RPMI8226 (cell line): ENCODE measurements around the gene RAD51.
"Not testable (repeated sequence)": the region's sequence is repeated elsewhere in the genome, so short reads cannot be mapped to it uniquely, and the experiment has no call there.

Experiments
- DNase-seq: peaks from one replicate; pipeline ENCODE4 v3.0.0-alpha.2; 2015

The RAD51 gene

GRCh38 chr15:40694688-40695468 lies at the start of gene RAD51:
Gene RAD51, plus strand, starts transcription at chr15:40695174. Its CDS starts 3,585 bp downstream, at chr15:40698759.
- peak; percentile 93 for DNase-seq

GRCh38 chr15:40647523-40647922 lies 47.5 kb upstream of the RAD51 start:
- no peak for DNase-seq

- DNase-seq = no peak
Observed at GRCh38 chr15:40650479-40650878, 44.5 kb upstream of the RAD51 start.

- DNase-seq = no peak
Observed at GRCh38 chr15:40660686-40661085, 34.3 kb upstream of the RAD51 start.

- no peak for DNase-seq
Observed at GRCh38 chr15:40664909-40665308, 30.1 kb upstream of the RAD51 start.

GRCh38 chr15:40676290-40676689 lies 18.7 kb upstream of the RAD51 start:
- DNase-seq = not testable (repeated sequence)

GRCh38 chr15:40676906-40677305 lies 18.1 kb upstream of the RAD51 start:
- DNase-seq = not testable (repeated sequence)

- no peak for DNase-seq
Observed at GRCh38 chr15:40680151-40680550, 14.8 kb upstream of the RAD51 start.

GRCh38 chr15:40680959-40681358 lies 14.0 kb upstream of the RAD51 start:
- DNase-seq = not testable (repeated sequence)

GRCh38 chr15:40684381-40684780 lies 10.6 kb upstream of the RAD51 start:
- DNase-seq = no peak

GRCh38 chr15:40685376-40685775 lies 9.6 kb upstream of the RAD51 start:
- no peak for DNase-seq

GRCh38 chr15:40688932-40689799 lies 5.8 kb upstream of the RAD51 start:
- DNase-seq = no peak

- no peak for DNase-seq
Observed at GRCh38 chr15:40691737-40692136, 3.2 kb upstream of the RAD51 start.

GRCh38 chr15:40693904-40694687 lies 878 bp upstream of the RAD51 start:
- DNase-seq = peak; percentile 44

GRCh38 chr15:40695469-40695890 lies 506 bp downstream of the RAD51 start:
- peak; percentile 27 for DNase-seq

- no peak for DNase-seq
Observed at GRCh38 chr15:40696228-40696627, 1.3 kb downstream of the RAD51 start.

- DNase-seq = no peak
Observed at GRCh38 chr15:40697916-40698315, 2.9 kb downstream of the RAD51 start.

- peak; percentile 9 for DNase-seq
Observed at GRCh38 chr15:40702077-40702476, 7.1 kb downstream of the RAD51 start.

- DNase-seq = no peak
Observed at GRCh38 chr15:40706121-40706520, 11.1 kb downstream of the RAD51 start.

- no peak for DNase-seq
Observed at GRCh38 chr15:40714144-40714543, 19.2 kb downstream of the RAD51 start.

GRCh38 chr15:40716165-40716564 lies 21.2 kb downstream of the RAD51 start:
- no peak for DNase-seq

GRCh38 chr15:40721701-40722100 lies 26.7 kb downstream of the RAD51 start:
- no peak for DNase-seq

GRCh38 chr15:40722354-40722753 lies 27.4 kb downstream of the RAD51 start:
- no peak for DNase-seq
